ENCODE data around the gene ZNF536.

DNA sequence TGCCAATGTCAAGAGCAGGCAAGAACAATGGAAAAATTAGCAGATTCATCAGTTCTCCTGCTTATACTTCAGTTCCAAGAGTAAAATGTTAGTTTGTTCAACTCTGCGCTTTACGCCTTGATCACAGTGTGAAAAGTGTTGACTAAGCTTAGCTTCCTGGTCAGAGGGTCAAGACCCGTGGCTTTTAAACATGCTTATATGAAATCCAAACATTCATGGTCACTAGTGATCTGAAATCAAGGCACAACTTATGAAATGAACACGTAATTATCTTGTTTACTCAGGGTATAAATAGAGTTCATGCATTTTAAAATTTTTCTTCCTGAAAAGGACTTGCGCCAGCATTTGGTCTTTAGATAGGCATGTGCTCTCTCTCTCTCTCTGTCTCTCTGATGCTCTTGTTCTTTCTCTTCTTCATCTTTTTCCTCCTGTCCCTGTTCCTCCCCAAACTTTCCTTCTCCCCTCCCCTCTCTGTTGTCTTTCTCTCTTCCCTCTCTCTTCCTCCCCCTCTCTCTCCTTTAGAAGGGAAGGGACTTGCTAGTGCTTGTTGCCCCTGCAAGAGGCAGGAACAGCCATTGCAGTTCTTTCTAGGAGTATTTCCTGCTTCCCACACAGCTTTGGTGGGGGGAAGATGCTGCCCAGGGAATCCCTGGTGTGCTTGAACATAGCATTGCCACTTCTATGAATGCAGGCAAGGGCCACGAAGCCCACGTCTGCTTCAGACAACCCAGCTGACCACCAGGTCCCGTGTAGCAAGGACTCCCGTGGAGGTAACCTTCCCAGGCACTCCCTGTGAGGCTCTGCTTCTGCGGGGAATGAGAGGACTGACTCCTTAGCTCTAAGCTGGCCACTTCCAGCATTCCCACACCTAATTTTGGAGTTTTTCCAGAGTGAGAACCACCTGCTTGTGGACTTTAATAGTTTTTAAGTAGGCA lies 7.1 kb upstream of the ZNF536 start:
- TF ChIP-seq MAZ (CRISPR knock-in tag; conservative IDR thresholded peaks at IDR 0.05 in 1 of 2, IDR thresholded peaks at IDR 0.05 in 1 of 2) (no peak), TCF7L2 (IDR thresholded peaks at IDR 0.05; ENCODE audit: low read depth, low read length) (no peak), POLR2A (conservative IDR thresholded peaks at IDR 0.05) (no peak), EP300 (IDR thresholded peaks at IDR 0.05; ENCODE audit: low read length) (no peak), ARID1B (IDR thresholded peaks at IDR 0.05) (no peak), EZH2 (IDR thresholded peaks at IDR 0.05; ENCODE audit: borderline replicate concordance, low read depth, low read length) (no peak), NFIC (IDR thresholded peaks at IDR 0.05) (no peak), ZNF23 (CRISPR knock-in tag; IDR thresholded peaks at IDR 0.05) (no peak), CEBPB (tag; IDR thresholded peaks at IDR 0.05) (no peak), HNRNPH1 (optimal IDR thresholded peaks at IDR 0.05; ENCODE audit: low read depth, low read length) (no peak)
- TF ChIP-seq, protein P1, sequence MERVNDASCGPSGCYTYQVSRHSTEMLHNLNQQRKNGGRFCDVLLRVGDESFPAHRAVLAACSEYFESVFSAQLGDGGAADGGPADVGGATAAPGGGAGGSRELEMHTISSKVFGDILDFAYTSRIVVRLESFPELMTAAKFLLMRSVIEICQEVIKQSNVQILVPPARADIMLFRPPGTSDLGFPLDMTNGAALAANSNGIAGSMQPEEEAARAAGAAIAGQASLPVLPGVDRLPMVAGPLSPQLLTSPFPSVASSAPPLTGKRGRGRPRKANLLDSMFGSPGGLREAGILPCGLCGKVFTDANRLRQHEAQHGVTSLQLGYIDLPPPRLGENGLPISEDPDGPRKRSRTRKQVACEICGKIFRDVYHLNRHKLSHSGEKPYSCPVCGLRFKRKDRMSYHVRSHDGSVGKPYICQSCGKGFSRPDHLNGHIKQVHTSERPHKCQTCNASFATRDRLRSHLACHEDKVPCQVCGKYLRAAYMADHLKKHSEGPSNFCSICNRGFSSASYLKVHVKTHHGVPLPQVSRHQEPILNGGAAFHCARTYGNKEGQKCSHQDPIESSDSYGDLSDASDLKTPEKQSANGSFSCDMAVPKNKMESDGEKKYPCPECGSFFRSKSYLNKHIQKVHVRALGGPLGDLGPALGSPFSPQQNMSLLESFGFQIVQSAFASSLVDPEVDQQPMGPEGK (CRISPR knock-in tag; IDR thresholded peaks at IDR 0.05; ENCODE audit: borderline replicate concordance), result no peak
- TF ChIP-seq, protein P2, sequence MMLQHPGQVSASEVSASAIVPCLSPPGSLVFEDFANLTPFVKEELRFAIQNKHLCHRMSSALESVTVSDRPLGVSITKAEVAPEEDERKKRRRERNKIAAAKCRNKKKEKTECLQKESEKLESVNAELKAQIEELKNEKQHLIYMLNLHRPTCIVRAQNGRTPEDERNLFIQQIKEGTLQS (IDR thresholded peaks at IDR 0.05), result no peak
- TF ChIP-seq, protein P2 (CRISPR knock-in tag; conservative IDR thresholded peaks at IDR 0.05), result no peak
